Endothelial cell (in vitro differentiated cells): Measurements from ENCODE around the gene SOX6. TPM values are rescaled to one million over a fixed set of nuclear protein-coding genes. Genes with fewer than 3 reads are reported as not detected.

Experiments used
- DNase-seq: peaks from one replicate; pipeline ENCODE4 v3.0.0; 2021; ENCODE audit warnings: low spot score
- H3K27ac Mint-ChIP-seq: one replicate; pipeline ENCODE4 v1.8.0; 2021; ENCODE audit warnings: mixed read lengths, inconsistent platforms; ENCODE audit not compliant: unreplicated experiment
- H3K27me3 Mint-ChIP-seq: one replicate; pipeline ENCODE4 v1.8.0; 2021; ENCODE audit warnings: mild to moderate bottlenecking, moderate library complexity, mixed read lengths, inconsistent platforms; ENCODE audit not compliant: unreplicated experiment
- H3K36me3 Mint-ChIP-seq: one replicate; pipeline ENCODE4 v1.8.0; 2021; ENCODE audit warnings: mild to moderate bottlenecking, low read depth, mixed read lengths, inconsistent platforms; ENCODE audit not compliant: unreplicated experiment
- H3K4me1 Mint-ChIP-seq: one replicate; pipeline ENCODE4 v1.8.0; 2021; ENCODE audit warnings: mild to moderate bottlenecking, mixed read lengths, inconsistent platforms; ENCODE audit not compliant: unreplicated experiment
- H3K4me3 Mint-ChIP-seq: one replicate; pipeline ENCODE4 v1.8.0; 2021; ENCODE audit warnings: mild to moderate bottlenecking, mixed read lengths, inconsistent platforms; ENCODE audit not compliant: unreplicated experiment
- H3K9me3 Mint-ChIP-seq: one replicate; pipeline ENCODE4 v1.8.0; 2021; ENCODE audit warnings: mixed read lengths, inconsistent platforms; ENCODE audit not compliant: unreplicated experiment
- CTCF ChIP-seq: fragments of 200-600 bp; sonication (generic); IDR thresholded peaks from one replicate; pipeline ENCODE4 v1.5.0; 2021; ENCODE audit warnings: antibody characterized with exemption; ENCODE audit not compliant: unreplicated experiment
- total RNA-seq: library from RNA; stranded (reverse); fragmentation: NEBNext Ultra II Directional; extraction: Animal tissue kit (Norgen Biotek cat#: 25700); gene quantifications from one replicate; pipeline ENCODE4 v1.2.1, GENCODE V29; 2021; ENCODE audit not compliant: unreplicated experiment

The SOX6 gene
- total RNA-seq, 1 donor from 2014 or later, result 21.0 TPM

GRCh38 chr11:16242806-16243205 is 113.5 kb downstream of the SOX6 start:
- DNase-seq, result no peak
- Mint-ChIP-seq H3K27ac (no peak overlapping the region), H3K27me3 (no peaks in the 10 kb centered on the region), H3K36me3 (peaks cover 3% of the 10 kb centered on the region), H3K9me3 (no peaks in the 10 kb centered on the region), H3K4me3 (no peak overlapping the region), H3K4me1 (no peaks in the 10 kb centered on the region)
- no peak for TF ChIP-seq CTCF

- H3K27me3 Mint-ChIP-seq, result no peaks in the 10 kb centered on the region
- no peaks in the 10 kb centered on the region for H3K36me3 Mint-ChIP-seq
- H3K4me1 Mint-ChIP-seq, result no peaks in the 10 kb centered on the region
- TF ChIP-seq CTCF, result no peak
- H3K27ac Mint-ChIP-seq, result no peak overlapping the region
- no peaks in the 10 kb centered on the region for H3K9me3 Mint-ChIP-seq
- no peak for DNase-seq
- H3K4me3 Mint-ChIP-seq, result no peak overlapping the region
These were observed 115.7 kb downstream of the SOX6 start for GRCh38 chr11:16240687-16241086.

- Mint-ChIP-seq H3K9me3 (no peaks in the 10 kb centered on the region), H3K4me3 (no peak overlapping the region)
- DNase-seq, result no peak
These were observed 116.9 kb downstream of the SOX6 start for GRCh38 chr11:16239141-16240105.

GRCh38 chr11:16226245-16226644 is 130.1 kb downstream of the SOX6 start:
- H3K9me3 Mint-ChIP-seq, result no peaks in the 10 kb centered on the region
- H3K4me1 Mint-ChIP-seq, result peaks cover 10% of the 10 kb centered on the region
- H3K27ac Mint-ChIP-seq, result no peak overlapping the region
- no peak overlapping the region for H3K4me3 Mint-ChIP-seq
- DNase-seq, result no peak
- H3K27me3 Mint-ChIP-seq, result no peaks in the 10 kb centered on the region
- no peaks in the 10 kb centered on the region for H3K36me3 Mint-ChIP-seq
- no peak for TF ChIP-seq CTCF

More at GRCh38 chr11:16239141-16240105, 116.9 kb downstream of the SOX6 start:
- Mint-ChIP-seq H3K4me1 (no peaks in the 10 kb centered on the region), H3K27ac (no peak overlapping the region), H3K36me3 (no peaks in the 10 kb centered on the region), H3K27me3 (no peaks in the 10 kb centered on the region)
- no peak for TF ChIP-seq CTCF

GRCh38 chr11:16225623-16226022 is 130.7 kb downstream of the SOX6 start:
- Mint-ChIP-seq H3K27ac (no peak overlapping the region), H3K4me3 (no peak overlapping the region), H3K4me1 (peaks cover 10% of the 10 kb centered on the region), H3K9me3 (no peaks in the 10 kb centered on the region), H3K27me3 (no peaks in the 10 kb centered on the region), H3K36me3 (no peaks in the 10 kb centered on the region)
- no peak for TF ChIP-seq CTCF
- no peak for DNase-seq
